Activated CD8-positive, alpha-beta memory T cell treated with anti-CD3 and anti-CD28 coated beads, Interleukin-2, amount 50 U/mL, for 24 hours (primary cell): ENCODE measurements around the gene TMX3.

ENCODE experiments used
- DNase-seq: peaks from one replicate; pipeline ENCODE4 v3.0.0-alpha.2; 2020; ENCODE audit errors: extremely low read depth

TMX3 gene

DNA sequence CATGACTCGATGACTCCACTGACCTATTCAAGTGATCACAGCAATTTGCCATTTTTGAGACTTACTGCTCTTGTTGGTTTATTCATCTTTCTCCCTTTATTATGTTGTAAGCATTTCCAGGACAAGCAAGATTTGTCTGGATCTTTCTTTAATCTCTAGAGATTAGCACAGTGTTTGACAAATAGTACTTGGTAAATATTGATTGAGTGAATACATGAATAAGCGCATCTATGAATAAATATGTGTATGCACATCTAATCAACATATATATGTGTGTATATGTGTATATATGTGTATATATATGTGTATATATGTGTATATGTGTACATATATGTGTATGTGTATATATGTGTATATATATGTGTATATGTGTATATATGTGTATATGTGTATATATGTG is 7.3 kb downstream of the TMX3 start:
- DNase-seq, result no peak

DNA sequence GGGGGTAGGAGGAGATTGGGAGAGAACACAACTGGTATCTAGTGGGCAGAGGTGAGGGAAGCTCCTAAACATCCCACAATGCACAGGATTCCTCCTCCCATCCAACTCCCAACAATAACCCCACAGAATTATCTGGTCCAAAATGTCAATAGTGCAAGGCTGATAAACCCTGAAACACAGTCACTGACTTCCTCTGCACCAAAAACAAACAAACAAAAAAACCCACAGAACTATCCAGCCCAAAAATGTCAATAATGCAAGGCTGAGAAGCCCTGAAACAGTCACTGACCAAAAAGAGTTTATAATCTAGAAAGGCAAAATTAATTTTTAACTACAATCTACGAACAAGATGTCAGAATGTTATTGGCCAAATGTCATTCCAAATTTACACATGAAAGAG is 9.8 kb downstream of the TMX3 start:
- no peak for DNase-seq

DNA sequence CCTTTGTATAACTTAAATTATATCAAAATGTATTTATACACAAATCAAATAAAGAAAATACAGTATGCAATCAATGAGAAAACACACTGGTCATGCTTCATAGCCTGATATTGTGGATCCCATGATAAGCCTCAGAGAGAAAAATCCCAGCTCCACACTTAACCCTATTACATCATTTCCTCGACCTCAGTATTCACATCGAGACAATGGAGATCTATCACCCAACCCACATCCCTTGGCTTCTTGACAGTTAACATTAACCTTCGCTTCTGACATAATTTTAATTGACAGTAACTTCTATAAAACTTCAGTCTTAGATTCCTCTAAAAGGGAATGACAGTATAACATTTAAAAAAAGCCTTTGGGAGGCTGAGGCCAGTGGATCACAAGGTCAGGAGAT is 11.6 kb downstream of the TMX3 start:
- no peak for DNase-seq

DNA sequence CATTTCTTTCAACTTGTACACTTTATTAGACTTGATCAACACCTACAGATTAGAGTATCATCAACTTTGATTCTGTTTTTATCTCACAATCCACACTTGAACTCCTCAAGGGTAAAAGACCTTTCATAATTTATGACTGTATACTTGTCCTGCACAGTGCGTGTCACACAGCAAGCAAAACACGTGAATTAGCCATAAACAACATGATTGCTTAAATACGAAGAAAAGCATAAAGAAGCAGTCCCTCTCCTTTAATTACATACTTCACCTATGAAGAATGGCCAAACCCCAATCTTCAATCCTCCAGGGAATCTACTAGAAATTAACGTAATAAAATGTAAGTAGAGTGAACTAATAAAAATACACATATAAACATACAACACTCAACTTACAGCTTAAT is 13.6 kb downstream of the TMX3 start:
- DNase-seq, result no peak

DNA sequence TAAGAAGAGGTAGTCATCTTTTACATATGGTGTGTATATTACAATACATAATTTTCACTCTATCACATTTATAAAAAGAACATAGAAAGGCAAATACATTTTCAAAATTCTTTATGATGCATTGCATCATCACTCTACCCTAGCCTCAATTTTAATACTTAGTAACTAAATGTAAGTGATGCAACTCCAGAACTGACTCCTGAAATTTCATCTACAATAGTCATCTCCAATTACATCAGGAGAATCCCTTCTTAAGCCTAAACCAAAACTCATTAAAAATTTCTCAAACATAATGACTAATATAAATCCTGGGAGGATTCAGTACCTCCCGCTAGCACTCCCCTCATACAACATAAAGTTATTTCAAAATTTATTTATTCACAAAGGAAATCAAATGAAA is 15.9 kb downstream of the TMX3 start:
- DNase-seq, result no peak

DNA sequence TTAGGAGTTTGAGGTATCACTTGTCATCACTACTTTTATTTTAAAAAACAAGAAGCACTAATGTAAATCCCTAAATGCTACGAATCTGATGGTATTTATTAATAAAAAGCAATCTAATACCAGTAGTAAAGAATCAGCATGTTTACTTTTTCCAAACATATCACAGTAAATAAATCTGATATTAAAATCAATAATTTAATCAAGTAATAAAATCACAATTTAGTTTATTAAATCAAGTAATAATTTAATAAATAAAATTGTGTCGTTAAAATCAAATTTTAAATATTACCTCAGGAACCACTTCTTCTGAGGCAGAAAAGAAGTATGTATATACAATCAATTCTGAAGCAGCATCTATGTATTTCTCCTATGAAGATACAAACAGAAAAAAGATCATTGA is 18.0 kb downstream of the TMX3 start:
- DNase-seq, result no peak

DNA sequence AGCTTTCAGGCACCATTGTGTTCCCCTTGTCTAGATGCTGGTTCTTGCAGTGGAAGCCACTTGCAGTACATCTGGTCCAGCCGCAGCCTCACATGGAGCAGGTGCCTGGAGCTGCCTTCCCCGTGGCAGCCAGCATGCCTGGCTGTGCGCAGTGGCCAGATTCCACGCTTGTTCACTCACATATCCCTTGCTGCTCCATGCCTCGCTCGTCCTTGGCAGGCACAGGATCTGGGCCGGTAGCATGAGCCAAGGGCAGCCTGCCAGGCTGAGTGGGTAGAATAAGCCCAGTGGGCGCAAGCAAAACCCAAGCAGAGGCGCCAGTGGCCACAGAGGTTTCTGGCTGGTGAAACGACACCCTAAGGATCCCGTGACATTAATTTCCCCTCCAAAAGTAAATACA is 20.6 kb downstream of the TMX3 start:
- DNase-seq, result no peak

DNA sequence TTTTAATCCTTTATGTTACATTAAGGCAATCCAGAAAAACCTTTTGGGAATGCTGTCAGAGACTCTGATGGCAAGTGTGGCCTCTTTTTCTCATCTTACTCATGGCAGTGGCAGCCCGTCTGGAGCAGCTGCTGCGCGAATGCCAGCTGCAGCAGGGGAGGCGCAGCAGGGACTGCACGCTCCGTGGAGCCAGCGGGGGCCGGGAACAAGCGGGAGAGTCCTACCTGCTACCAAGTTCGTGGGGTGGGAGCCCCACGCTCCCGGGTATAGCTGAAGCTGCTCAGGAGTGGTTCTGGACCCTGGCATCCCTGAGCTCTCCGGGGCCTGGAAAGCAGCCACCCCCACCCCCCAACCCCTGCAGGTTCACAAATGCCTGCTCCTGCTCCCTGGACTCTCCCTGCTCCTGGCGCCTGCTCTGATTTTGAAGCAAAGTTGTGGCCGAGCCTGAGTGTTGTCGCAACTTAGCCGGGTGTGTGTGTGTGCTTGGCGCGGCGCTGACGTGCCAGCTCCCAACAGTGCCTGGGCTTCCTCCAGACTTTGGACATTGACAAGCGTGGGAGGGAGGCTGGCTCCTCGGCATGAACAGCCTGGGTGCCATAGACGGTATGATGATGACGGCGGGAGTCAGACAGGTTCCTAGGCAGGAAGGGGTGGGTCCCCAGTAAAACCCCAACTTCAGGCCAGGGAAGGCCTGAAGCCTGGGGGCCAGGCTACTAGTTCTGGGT is 21.7 kb downstream of the TMX3 start:
- no peak for DNase-seq

DNA sequence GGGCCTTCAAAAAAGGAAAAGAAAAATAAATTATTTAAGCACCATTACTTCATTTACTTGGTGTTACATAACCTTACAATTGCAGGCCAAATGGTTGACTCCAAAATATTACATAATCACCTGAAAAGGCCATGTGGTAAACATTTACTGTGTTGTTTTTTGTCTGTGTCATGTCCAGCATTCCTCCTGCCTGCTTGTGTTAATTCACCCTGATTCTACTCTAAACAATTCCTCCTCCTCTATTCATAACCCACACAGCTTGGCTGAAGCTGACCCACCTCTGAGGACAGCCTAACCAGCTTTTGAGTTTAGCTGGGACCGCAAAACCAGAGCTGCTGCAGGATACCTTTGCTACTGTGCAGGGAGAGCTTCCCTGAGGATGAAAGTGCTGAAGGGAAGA is 35.4 kb downstream of the TMX3 start:
- DNase-seq, result no peak

DNA sequence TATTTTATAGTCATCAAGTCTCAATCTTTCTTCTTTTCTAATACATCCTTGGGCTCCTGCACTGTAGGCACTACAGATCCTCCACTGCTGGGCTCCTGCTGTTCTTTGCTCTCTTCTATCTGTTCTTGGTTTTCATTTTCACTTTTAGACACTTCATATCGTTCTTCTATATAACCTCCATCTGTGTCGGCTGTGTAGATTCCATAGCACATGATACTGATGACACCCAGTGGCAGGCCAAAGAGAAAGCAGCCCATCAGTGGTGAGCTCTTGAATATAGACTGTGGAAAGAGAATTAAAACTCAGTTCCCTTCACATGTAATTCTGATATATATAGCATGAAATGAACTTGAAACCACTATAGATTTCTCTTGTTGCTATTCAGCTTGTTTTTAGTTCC is 38.0 kb downstream of the TMX3 start:
- DNase-seq, result no peak

DNA sequence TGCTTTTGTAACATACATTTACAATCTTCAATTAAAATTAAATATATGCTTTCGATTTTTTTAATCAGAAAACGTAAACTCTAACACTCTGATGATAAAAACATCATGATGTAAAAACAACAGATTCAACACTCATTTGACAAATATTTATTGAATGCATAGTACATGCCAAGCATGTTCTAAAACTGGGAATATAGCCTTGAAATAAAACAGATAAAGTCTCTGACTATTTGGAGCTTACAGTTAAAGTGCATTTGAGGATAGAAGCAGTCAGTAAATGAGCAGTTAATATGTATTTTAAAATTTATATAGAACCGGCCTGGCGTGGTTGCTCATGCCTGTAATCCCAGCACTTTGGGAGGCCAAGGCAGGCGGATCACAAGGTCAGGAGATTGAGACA is 47.8 kb downstream of the TMX3 start:
- no peak for DNase-seq

DNA sequence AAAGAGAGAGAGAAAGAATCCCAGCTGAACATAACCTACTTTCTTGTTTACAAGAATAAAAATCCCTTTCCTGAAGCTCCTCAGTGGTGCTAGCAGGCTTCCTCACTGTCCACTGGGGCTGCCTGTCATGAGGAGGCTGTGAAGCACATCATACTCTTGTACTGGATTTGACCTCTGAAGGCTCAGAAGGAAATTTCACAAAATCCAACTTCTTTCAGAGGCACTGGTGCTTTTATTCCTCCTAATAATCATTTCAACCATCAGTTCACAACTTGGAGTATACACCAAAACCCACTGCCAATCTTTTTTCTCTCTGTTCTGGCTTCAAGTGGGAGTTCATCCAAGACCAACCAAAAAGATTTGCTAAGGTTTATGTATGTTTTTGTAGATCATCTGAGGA is 48.5 kb downstream of the TMX3 start:
- DNase-seq, result no peak

DNA sequence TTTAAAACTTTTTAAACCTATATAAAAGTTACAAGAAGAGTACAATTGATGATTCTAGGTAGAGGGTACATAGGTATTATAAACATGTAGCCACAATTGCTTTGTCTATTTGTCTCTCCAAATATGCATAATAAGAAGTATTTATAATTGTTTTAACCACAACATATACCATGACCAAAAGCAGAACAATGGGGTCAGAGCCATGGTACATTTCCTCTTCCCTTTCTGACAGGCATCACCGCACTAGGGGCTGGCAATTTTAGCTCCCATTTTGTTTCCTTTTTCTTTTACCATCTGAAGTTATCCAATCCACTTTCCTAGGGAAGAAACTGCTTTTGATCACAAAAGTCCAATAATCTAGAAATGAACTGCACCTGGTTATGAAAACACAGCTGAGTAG is 49.3 kb downstream of the TMX3 start:
- DNase-seq, result no peak

DNA sequence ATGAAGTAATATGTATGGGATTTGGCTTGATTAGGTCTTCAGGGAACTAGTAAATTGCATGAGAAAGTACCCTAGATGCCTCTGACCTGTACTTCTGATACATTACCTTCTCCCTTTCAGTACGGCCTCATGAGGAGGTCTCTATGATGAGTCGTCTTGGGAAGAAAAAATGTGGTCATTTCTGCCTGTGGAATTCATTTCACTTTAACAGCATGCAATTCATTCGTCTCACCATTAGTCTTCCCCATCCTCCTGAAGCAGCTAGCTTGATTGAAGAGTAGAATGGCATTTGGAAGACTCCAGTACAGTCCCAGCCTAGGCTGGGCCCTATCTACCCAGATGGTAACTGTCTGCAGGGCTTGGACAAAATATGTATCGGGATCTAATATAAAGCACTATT is 52.2 kb downstream of the TMX3 start:
- DNase-seq, result no peak

DNA sequence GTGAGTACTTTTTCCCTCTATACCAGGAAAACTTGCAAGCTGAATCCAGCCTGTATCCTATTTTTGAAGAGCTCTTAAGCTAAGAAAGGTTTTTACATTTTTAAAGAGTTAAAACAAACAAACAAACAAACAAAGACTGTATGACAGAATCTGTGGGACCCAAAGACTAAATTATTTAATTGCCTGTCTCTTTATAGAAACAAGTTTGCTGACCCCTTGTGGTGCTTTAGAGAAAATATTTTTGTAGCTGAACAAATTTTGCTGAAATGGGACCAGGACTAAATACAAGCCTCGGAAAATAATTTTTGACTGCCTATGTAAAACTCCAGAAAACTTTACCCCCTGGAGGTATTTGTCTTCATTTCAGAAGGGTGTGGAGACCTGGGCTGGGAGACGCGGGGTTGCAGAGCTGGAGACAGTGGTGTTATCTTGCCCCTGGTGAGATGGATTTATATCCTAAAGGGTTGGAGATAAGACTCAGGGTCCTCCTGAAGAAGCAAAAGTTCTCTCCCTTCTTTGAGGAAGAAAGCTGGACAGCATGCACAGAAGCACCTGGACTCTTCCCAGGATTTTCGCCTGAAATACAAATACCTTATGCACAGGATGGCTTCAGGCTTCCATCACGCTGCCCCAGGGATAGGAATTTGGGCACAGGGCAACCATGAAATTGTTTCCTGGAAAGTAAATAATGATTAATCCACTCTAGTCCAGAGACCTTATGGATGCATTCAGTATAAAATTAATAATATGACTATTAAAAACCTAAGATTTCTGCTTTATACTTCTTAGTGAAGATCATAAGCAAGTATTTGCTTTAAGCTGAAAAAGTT is 54.3 kb downstream of the TMX3 start:
- no peak for DNase-seq

DNA sequence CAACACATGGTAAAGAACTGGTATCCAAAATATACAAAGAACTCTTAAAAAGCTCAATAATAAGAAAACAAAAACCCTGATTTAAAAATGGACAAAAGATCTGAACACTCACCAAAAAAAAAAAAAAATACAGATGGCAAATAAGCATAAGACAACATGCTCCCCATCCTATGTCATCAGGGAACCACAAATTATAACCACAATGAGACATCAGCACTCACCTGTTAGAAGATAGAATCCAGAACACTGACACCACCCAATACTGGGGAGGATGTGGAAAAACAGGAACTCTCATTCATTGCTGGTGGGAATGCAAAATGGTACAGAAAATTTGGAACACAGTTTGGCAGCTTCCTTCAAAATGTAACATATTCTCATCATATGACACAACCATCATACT is 66.7 kb downstream of the TMX3 start:
- DNase-seq, result no peak

DNA sequence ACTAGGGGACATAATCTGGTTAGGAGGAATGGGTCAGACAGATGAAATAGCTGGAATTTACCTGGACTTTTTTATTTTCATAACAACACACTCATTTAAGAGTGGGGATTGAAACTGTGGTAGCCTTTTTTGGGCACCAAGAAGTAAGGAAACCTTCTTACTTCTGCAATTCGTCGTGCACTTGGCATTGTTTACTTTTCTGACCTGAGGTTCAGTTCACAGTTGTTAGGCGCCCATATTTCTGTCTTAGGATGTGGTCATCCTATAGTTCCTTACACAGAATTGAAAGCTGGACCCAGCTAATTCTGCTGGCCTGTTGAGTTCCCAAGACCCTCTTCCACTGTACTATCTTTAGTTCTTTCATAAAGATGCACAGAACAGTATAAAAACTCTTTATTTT is 72.9 kb downstream of the TMX3 start:
- no peak for DNase-seq

DNA sequence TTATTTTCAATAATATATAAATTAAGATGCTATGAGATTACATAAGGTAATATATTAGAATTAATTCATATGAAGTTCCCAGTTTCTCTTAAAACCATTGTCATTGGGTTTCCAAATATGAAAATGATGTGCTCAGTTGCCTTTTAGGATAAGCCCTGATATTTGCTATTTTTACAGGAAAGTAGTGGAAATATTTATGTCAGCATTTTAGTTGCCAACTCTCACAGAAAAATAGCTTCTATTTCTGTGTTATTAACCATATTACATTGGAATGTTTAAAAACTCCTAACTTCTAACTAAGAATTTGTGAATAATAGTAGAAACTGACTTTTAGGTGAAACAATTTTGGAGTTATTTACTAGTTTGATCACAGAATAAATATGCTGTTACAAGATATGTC is 74.0 kb downstream of the TMX3 start:
- no peak for DNase-seq

DNA sequence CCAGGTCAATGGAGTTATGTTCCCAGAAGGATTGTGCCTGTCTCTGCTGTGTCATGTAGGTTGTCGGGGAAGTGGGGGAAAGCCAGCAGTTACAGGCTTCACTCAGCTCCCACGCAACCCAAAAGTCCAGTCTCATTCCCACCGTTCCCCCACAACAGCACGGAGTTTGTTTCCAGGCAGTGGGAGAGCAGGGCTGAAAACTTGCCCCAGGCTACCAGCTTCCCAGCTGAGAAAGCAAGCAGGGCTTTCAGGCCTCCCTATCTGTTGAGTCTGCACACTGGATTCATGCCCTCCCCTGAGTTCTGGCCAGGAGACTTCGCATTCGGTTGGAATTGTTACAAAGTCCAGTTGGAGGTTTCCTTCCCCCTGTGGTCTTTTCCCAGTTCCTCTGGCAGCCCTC is 76.3 kb downstream of the TMX3 start:
- no peak for DNase-seq

DNA sequence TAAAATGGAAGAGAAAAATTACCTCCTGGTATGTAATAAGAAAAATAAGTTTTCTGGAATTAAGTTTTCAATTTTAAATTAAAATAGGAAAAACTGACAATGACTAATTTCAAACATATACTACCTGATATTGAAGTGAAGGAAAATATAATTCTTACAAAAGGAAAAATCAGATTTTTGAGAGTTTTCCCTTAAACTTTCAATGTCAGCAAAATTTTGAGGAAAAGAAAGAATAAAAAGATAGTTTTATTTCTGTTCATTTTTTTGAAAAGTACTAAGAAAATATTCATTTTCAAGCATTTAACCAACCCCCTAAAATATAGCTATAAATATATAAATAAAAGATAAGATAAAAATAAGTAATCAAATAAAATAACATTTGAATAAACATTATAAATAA is 87.1 kb downstream of the TMX3 start:
- DNase-seq, result no peak
